ENCODE results near the gene CDAN1.
"Not testable (repeated sequence)": the region's sequence is repeated elsewhere in the genome, so short reads cannot be mapped to it uniquely, and the experiment has no call there.

CDAN1 gene

GRCh38 chr15:42736793-42737528, at the start of gene CDAN1:
Gene CDAN1 (minus strand): TSS chr15:42737128. CDS start chr15:42737102, 26 bp downstream.
- Histone ChIP-seq H3K9me3 (ENCODE audit: control insufficient read depth, insufficient read depth, low read length) (no peaks in the 10 kb centered on the region), H3K36me3 (ENCODE audit: control insufficient read depth, insufficient read depth, low read length) (peaks cover 10% of the 10 kb centered on the region), H3K27me3 (ENCODE audit: control insufficient read depth, insufficient read depth, low read length) (no peaks in the 10 kb centered on the region), H3K4me1 (ENCODE audit: control insufficient read depth, insufficient read depth, low read length) (no peaks in the 10 kb centered on the region), H3K4me3 (ENCODE audit: low read depth, low read length) (peak within 1 kb of the TSS; percentile 87), H3K9ac (ENCODE audit: low read depth, low read length) (peak within 1 kb of the TSS; percentile 79)

GRCh38 chr15:42785569-42785968, 48.6 kb upstream of the CDAN1 start:
- H3K4me1 ChIP-seq (ENCODE audit: control insufficient read depth, insufficient read depth, low read length), result no peaks in the 10 kb centered on the region
- no peaks in the 10 kb centered on the region for H3K27me3 ChIP-seq (ENCODE audit: control insufficient read depth, insufficient read depth, low read length)
- no peak overlapping the region for H3K4me3 ChIP-seq (ENCODE audit: low read depth, low read length)
- H3K36me3 ChIP-seq (ENCODE audit: control insufficient read depth, insufficient read depth, low read length), result peaks cover 6% of the 10 kb centered on the region
- H3K9me3 ChIP-seq (ENCODE audit: control insufficient read depth, insufficient read depth, low read length), result no peaks in the 10 kb centered on the region
- H3K9ac ChIP-seq (ENCODE audit: low read depth, low read length), result no peak overlapping the region

- Histone ChIP-seq H3K9me3 (ENCODE audit: control insufficient read depth, insufficient read depth, low read length) (no peaks in the 10 kb centered on the region), H3K4me3 (ENCODE audit: low read depth, low read length) (no peak overlapping the region), H3K27me3 (ENCODE audit: control insufficient read depth, insufficient read depth, low read length) (no peaks in the 10 kb centered on the region), H3K36me3 (ENCODE audit: control insufficient read depth, insufficient read depth, low read length) (peaks cover 6% of the 10 kb centered on the region), H3K9ac (ENCODE audit: low read depth, low read length) (no peak overlapping the region), H3K4me1 (ENCODE audit: control insufficient read depth, insufficient read depth, low read length) (no peaks in the 10 kb centered on the region)
Measured at GRCh38 chr15:42784705-42785104, 47.8 kb upstream of the CDAN1 start.

GRCh38 chr15:42782716-42783115, 45.8 kb upstream of the CDAN1 start:
- Histone ChIP-seq H3K27me3 (ENCODE audit: control insufficient read depth, insufficient read depth, low read length) (no peaks in the 10 kb centered on the region), H3K9ac (ENCODE audit: low read depth, low read length) (no peak overlapping the region)

GRCh38 chr15:42775416-42775815, 38.5 kb upstream of the CDAN1 start:
- H3K4me1 ChIP-seq (ENCODE audit: control insufficient read depth, insufficient read depth, low read length), result no peaks in the 10 kb centered on the region
- H3K4me3 ChIP-seq (ENCODE audit: low read depth, low read length), result no peak overlapping the region
- H3K9ac ChIP-seq (ENCODE audit: low read depth, low read length), result no peak overlapping the region
- H3K27me3 ChIP-seq (ENCODE audit: control insufficient read depth, insufficient read depth, low read length), result no peaks in the 10 kb centered on the region
- no peaks in the 10 kb centered on the region for H3K9me3 ChIP-seq (ENCODE audit: control insufficient read depth, insufficient read depth, low read length)
- H3K36me3 ChIP-seq (ENCODE audit: control insufficient read depth, insufficient read depth, low read length), result peaks cover 2% of the 10 kb centered on the region

More at GRCh38 chr15:42782716-42783115, 45.8 kb upstream of the CDAN1 start:
- no peak overlapping the region for H3K4me3 ChIP-seq (ENCODE audit: low read depth, low read length)
- no peaks in the 10 kb centered on the region for H3K4me1 ChIP-seq (ENCODE audit: control insufficient read depth, insufficient read depth, low read length)
- H3K9me3 ChIP-seq (ENCODE audit: control insufficient read depth, insufficient read depth, low read length), result no peaks in the 10 kb centered on the region
- H3K36me3 ChIP-seq (ENCODE audit: control insufficient read depth, insufficient read depth, low read length), result peaks cover 6% of the 10 kb centered on the region

GRCh38 chr15:42772901-42773300, 36.0 kb upstream of the CDAN1 start:
- H3K4me1 ChIP-seq (ENCODE audit: control insufficient read depth, insufficient read depth, low read length), result no peaks in the 10 kb centered on the region
- no peak overlapping the region for H3K9ac ChIP-seq (ENCODE audit: low read depth, low read length)
- H3K36me3 ChIP-seq (ENCODE audit: control insufficient read depth, insufficient read depth, low read length), result peaks cover 2% of the 10 kb centered on the region
- no peaks in the 10 kb centered on the region for H3K27me3 ChIP-seq (ENCODE audit: control insufficient read depth, insufficient read depth, low read length)
- no peaks in the 10 kb centered on the region for H3K9me3 ChIP-seq (ENCODE audit: control insufficient read depth, insufficient read depth, low read length)
- H3K4me3 ChIP-seq (ENCODE audit: low read depth, low read length), result no peak overlapping the region

- Histone ChIP-seq H3K4me3 (ENCODE audit: low read depth, low read length) (no peak overlapping the region), H3K36me3 (ENCODE audit: control insufficient read depth, insufficient read depth, low read length) (peaks cover 2% of the 10 kb centered on the region), H3K27me3 (ENCODE audit: control insufficient read depth, insufficient read depth, low read length) (no peaks in the 10 kb centered on the region), H3K9me3 (ENCODE audit: control insufficient read depth, insufficient read depth, low read length) (no peaks in the 10 kb centered on the region), H3K9ac (ENCODE audit: low read depth, low read length) (no peak overlapping the region), H3K4me1 (ENCODE audit: control insufficient read depth, insufficient read depth, low read length) (no peaks in the 10 kb centered on the region)
Measured at GRCh38 chr15:42772144-42772543, 35.2 kb upstream of the CDAN1 start.

- H3K4me3 ChIP-seq (ENCODE audit: low read depth, low read length); H3K9ac ChIP-seq (ENCODE audit: low read depth, low read length); H3K9me3 ChIP-seq (ENCODE audit: control insufficient read depth, insufficient read depth, low read length); H3K36me3 ChIP-seq (ENCODE audit: control insufficient read depth, insufficient read depth, low read length); H3K4me1 ChIP-seq (ENCODE audit: control insufficient read depth, insufficient read depth, low read length); H3K27me3 ChIP-seq (ENCODE audit: control insufficient read depth, insufficient read depth, low read length): not testable (repeated sequence)
Measured at GRCh38 chr15:42766109-42766508, 29.2 kb upstream of the CDAN1 start.

- H3K27me3 ChIP-seq (ENCODE audit: control insufficient read depth, insufficient read depth, low read length); H3K9me3 ChIP-seq (ENCODE audit: control insufficient read depth, insufficient read depth, low read length); H3K4me1 ChIP-seq (ENCODE audit: control insufficient read depth, insufficient read depth, low read length); H3K36me3 ChIP-seq (ENCODE audit: control insufficient read depth, insufficient read depth, low read length); H3K9ac ChIP-seq (ENCODE audit: low read depth, low read length): not testable (repeated sequence)
- peak overlapping the region; percentile 41 for H3K4me3 ChIP-seq (ENCODE audit: low read depth, low read length)
Measured at GRCh38 chr15:42764154-42764731, 27.3 kb upstream of the CDAN1 start.

- not testable (repeated sequence) for H3K4me3 ChIP-seq (ENCODE audit: low read depth, low read length); H3K36me3 ChIP-seq (ENCODE audit: control insufficient read depth, insufficient read depth, low read length)
Measured at GRCh38 chr15:42761813-42762212, 24.9 kb upstream of the CDAN1 start.

GRCh38 chr15:42760759-42761158, 23.8 kb upstream of the CDAN1 start:
- no peak overlapping the region for H3K4me3 ChIP-seq (ENCODE audit: low read depth, low read length)
- H3K27me3 ChIP-seq (ENCODE audit: control insufficient read depth, insufficient read depth, low read length), result no peaks in the 10 kb centered on the region
- no peaks in the 10 kb centered on the region for H3K9me3 ChIP-seq (ENCODE audit: control insufficient read depth, insufficient read depth, low read length)
- H3K36me3 ChIP-seq (ENCODE audit: control insufficient read depth, insufficient read depth, low read length), result no peaks in the 10 kb centered on the region
- H3K9ac ChIP-seq (ENCODE audit: low read depth, low read length), result no peak overlapping the region
- peaks cover 3% of the 10 kb centered on the region for H3K4me1 ChIP-seq (ENCODE audit: control insufficient read depth, insufficient read depth, low read length)

More at GRCh38 chr15:42761813-42762212, 24.9 kb upstream of the CDAN1 start:
- not testable (repeated sequence) for H3K4me1 ChIP-seq (ENCODE audit: control insufficient read depth, insufficient read depth, low read length); H3K9ac ChIP-seq (ENCODE audit: low read depth, low read length); H3K9me3 ChIP-seq (ENCODE audit: control insufficient read depth, insufficient read depth, low read length); H3K27me3 ChIP-seq (ENCODE audit: control insufficient read depth, insufficient read depth, low read length)

GRCh38 chr15:42759093-42759492, 22.2 kb upstream of the CDAN1 start:
- no peak overlapping the region for H3K4me3 ChIP-seq (ENCODE audit: low read depth, low read length)
- no peaks in the 10 kb centered on the region for H3K36me3 ChIP-seq (ENCODE audit: control insufficient read depth, insufficient read depth, low read length)
- peaks cover 3% of the 10 kb centered on the region for H3K4me1 ChIP-seq (ENCODE audit: control insufficient read depth, insufficient read depth, low read length)
- H3K27me3 ChIP-seq (ENCODE audit: control insufficient read depth, insufficient read depth, low read length), result no peaks in the 10 kb centered on the region
- H3K9ac ChIP-seq (ENCODE audit: low read depth, low read length), result no peak overlapping the region
- no peaks in the 10 kb centered on the region for H3K9me3 ChIP-seq (ENCODE audit: control insufficient read depth, insufficient read depth, low read length)
